ENCODE data around the gene RABL6.

RABL6 gene

DNA sequence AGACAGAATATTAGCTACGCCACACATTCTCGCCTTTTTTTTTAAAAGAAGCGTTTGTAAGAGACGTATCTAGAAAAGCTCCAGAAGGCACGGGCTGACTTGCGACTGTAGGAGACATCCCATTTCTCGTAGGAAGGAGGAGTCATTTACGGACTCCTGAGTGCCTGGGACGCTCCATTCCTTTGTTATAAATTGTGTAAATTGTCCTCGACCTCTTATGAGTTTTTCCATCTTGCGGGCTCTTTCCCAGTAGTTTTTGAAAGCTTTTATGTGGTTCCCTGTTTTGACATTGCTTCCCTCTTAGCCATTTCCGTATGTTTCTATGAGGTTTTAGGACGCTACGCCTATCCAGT, 1.0 kb downstream of the RABL6 start:
- in situ Hi-C loops (cut with MboI; ENCODE audit: low sequenced_read_pairs), result no loop called here

DNA sequence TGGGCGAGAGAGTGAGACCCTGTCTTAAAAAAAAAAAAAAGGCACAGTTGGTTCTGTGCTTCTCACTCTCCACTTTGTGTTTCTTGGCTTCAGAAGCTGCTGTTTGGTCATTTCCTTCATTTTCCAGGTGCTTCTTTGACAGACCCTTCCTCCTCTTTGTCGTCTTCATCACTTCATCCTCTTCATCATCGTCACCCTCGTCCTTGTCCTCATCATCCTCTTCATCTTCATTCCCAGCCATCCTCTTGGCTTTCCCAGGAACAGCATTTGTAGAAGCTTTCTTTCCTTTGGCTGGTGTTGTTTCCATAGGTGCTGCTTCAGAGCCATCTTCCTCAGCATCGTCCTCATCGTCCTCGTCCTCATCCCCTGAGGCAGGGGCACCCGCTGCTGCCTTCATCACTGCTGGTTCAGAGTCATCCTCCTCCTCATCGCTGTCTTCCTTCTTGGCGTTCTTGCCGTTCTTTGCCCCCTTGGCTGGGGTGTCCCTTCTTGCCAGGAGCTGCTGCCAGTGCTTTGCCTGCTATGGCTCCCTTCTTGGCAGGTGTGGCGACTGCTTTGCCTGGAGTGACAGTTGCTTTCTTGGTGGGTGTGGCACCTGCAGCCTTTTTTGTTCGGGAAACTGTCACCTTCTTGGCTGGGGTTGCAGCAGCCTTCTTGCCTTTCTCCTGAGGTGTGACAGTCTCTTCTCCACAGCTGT, 7.1 kb downstream of the RABL6 start:
- in situ Hi-C loops (cut with MboI; ENCODE audit: low sequenced_read_pairs), result no loop called here

GRCh38 chr9:136815422-136815782, 7.7 kb downstream of the RABL6 start:
- in situ Hi-C loops (cut with MboI; ENCODE audit: low sequenced_read_pairs), result no loop called here

- in situ Hi-C loops (cut with MboI; ENCODE audit: low sequenced_read_pairs), result no loop called here
Observed at GRCh38 chr9:136820971-136821825, 13.4 kb downstream of the RABL6 start.

DNA sequence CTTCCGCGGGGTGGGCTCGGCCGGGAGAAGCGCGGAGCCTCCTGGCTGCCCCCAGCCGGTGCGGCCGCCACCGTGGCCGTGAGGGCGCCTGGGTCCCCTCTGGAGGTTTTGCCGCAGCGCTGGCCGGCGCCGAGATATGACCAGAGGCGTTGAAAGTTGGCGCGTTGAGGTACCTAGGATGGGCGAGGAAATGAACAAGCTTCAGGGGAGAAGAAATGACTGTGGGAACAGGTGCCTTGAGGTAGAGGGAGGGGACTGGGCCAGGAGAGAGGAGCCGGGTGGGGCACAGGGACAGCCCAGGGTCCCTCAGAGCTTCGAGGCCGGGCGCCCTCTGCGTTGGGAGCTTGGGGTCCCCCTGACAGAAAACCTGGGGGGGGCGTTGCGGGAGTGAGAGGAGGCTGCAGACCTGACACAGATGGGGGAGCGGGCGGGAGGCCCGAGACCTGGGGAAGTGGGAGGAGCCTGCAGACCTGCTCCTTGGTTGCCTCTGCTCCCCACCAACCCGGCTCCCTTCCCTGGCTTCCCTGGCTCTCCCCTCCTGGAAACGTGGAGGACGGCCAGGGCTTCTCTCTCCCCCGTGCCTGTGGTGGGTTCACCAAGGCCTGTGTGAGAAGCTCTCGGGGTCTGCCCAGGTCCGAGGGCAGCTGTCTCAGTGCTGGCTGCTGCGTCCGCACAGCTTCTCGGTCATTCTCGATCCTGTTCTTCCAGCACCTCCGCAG, 14.2 kb downstream of the RABL6 start:
- in situ Hi-C loops (cut with MboI; ENCODE audit: low sequenced_read_pairs), result no loop called here

DNA sequence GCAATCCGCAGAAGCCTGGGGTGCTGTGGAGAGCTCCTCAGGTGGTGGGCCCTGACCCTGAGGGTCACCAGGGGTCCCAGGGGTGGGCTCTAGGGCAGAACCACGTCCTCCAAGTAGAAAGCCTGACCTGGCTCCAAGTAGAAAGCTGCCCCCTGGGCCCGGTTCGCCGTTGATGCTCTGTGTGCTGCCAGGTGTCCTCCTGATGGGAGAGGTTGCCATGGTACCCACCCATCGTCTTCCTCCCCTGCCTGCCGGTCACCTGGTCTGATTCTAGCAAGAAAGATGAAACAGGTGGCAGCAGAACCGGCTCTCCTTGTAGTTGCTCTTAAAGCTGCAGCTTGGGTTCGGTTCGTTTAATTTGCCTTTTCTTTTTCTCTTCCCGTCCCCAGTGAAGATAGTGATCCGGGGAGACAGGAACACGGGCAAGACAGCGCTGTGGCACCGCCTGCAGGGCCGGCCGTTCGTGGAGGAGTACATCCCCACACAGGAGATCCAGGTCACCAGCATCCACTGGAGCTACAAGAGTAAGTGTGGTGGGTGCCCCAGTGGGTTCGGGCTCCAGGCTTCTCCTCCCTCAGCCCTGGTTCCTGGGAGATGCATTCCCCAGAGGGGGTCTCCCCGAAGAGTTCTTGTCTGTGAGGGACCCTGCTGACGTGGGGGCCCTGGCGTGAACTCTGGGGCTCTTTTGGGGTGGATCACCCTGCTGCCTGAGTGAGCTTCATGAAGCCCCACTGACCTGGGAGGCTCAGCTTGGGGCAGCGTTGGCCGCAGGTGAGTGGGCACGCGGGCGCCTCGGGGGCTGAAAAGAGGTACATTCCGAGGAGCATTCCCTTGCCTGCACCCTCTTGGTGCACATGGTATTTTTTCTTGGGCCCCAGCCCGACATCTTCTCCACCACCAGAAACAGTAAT, 15.6 kb downstream of the RABL6 start:
- in situ Hi-C loops (cut with MboI; ENCODE audit: low sequenced_read_pairs), result no loop called here

DNA sequence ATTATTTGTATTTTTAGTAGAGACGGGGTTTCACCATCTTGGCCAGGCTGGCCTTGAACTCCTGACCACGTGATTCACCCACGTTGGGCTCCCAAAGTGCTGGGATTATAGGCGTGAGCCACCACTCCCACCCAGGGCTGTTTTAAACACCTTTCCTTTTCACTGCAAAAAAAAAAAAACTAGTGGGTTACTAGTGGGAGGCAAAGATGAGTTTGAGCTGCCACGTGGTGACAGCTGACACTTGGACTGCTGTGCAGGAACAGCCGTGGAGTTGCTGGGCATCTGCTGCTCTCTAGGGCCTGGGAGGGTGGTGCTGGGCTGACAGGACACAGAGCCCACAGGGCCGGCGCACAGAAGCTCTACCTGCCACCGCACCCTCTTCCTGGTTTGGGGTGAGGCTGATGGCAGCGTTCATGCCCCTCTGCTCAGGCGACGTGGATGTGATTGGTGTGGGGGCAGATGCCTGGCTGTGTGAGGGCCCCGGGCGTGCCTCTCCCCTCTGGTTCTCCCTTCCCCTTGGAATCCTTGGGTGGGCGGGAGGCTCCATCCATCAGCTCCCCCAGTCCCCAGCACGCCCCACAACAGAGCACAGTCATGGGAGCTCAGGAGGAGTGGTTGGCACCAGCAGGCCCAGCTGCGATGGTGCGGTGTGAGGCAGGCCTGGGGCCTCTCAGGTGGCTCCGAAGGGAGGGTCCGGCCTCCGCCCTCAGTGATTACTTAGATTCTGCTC, 16.9 kb downstream of the RABL6 start:
- in situ Hi-C loops (cut with MboI; ENCODE audit: low sequenced_read_pairs), result no loop called here

- in situ Hi-C loops (cut with MboI; ENCODE audit: low sequenced_read_pairs), result no loop called here
Observed at GRCh38 chr9:136825295-136826187, 17.8 kb downstream of the RABL6 start.

DNA sequence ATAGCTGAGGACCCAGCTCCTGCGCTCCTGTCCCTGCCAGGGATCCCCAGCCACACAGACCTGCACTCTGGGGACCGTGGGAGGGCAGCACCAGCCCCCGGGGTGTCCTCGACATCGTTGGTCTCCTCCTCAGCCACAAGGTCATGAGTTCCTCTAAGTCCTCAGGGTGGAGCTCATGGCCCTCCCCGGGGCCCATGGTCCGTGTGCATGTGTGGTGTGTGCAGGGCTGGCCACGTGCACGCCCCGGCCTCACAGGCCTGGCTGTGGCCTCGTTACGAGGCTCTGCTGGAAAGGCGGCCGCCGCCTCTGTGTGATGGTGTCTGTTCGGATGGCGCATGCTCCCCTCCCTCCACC, 18.4 kb downstream of the RABL6 start:
- in situ Hi-C loops (cut with MboI; ENCODE audit: low sequenced_read_pairs), result no loop called here

DNA sequence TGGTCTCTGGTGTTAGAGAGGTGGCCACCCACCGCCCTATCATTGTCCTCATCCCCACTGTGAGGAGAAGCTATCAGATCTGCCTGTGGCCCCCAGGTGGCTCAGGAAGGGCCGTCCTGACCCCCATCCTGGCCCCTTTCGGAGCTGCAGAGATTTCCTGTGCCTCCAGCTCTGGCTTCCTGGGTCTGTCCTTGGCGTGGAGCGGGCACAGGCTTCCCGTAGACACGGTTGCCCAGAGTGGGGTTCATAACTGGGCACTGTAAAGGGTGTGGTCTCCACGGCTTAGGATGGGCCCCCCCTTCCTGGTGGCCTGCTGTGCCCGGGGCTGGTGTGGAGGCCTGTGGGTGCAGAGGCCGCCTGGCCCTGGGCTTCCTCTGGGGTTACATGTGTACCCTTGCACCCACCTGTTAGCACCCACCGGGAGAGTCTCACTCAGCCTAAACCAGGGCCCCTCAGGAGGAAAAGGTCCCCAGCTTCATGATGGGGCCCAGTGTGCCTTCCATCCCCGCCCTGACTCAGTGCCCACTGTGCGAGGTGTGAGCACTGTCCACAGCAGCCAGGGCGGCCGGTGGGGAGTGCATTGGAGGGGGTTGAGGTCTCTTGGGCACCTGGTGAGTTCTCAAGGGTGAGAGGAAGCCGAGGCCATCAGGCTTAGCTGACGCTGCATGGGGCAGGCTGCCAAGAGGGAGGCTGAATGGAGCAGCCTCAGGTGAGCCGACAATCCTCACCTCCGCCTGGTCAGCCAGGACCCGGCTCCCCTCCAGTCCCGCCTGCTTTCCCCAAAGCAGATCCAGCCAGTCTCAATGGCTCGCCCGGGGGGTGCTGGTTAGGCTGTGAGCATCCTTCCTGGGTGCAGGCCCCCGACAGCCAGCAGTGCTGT, 19.2 kb downstream of the RABL6 start:
- in situ Hi-C loops (cut with MboI; ENCODE audit: low sequenced_read_pairs), result no loop called here

GRCh38 chr9:136827794-136828473, 20.2 kb downstream of the RABL6 start:
- in situ Hi-C loops (cut with MboI; ENCODE audit: low sequenced_read_pairs), result no loop called here

DNA sequence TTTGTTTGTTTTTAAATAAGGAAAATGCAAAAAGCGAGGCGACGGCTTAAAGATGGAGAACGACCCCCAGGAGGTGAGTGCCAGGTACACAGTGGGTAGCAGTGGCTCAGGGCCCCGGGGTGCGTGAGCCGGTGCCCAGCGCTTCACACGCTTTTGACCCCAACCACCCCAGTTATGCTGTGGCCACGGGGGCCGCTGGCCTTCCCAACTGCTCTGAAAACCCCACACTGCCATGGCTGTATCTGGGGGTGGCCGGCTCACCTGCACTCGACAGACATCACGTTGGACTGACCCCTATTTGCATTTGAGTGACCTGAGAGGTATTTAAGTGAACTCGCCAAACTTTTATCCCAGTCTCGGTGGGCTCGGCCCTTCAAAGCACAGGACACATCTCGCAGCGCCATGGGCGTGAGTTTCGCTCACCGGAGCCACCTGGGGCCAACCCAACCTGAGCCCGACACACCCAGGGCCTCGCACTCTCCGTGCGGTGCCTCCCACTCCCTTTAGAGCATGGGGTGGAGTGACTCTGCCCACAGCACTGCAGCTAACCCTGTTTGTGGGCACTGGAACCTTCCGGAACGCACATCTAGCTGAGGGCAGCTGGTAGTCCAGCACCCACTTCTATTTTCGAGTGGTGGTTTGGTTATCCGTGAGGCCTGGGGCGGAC, 20.9 kb downstream of the RABL6 start:
- in situ Hi-C loops (cut with MboI; ENCODE audit: low sequenced_read_pairs), result no loop called here

GRCh38 chr9:136829412-136829811, 21.7 kb downstream of the RABL6 start:
- in situ Hi-C loops (cut with MboI; ENCODE audit: low sequenced_read_pairs), result no loop called here

- in situ Hi-C loops (cut with MboI; ENCODE audit: low sequenced_read_pairs), result no loop called here
Observed at GRCh38 chr9:136829981-136830885, 22.5 kb downstream of the RABL6 start.

DNA sequence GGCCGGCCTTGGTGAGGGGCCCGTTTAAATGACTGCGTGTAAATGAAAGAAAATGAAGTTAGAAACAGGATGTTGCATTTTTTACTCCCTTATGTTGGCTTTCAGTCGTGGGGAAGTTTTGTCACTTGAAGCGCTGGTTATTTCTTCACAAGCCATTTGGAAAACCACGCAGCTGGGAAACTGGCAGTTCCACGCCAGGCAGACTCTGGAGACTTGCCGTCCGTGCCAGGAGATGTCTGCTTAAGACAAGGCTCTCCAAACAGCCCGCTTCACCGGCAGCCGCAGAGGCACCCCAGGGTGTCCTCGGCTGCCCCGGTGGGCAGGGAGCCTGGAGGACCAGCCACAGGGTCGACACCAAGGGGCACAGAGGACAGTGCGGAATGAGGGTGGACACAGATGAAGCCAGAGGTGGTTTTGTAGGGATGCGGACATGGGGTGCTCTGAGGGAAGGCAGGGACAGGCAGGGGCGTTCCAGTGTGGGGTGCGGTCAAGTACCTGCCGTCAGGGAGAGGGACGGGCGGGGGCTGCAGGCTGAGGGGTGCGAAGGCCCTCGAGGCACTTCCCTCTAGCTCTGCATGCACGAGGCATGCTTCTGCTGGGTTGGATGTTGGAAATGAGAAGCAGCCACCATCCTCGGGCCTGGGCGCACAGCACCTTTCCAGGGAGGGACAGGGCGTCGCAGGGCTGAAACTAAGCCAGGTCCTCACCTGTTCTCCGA, 23.4 kb downstream of the RABL6 start:
- in situ Hi-C loops (cut with MboI; ENCODE audit: low sequenced_read_pairs), result no loop called here

GRCh38 chr9:136831720-136832104, 24.0 kb downstream of the RABL6 start:
- in situ Hi-C loops (cut with MboI; ENCODE audit: low sequenced_read_pairs), result no loop called here

Data from HL-60/S4 (cell line).